GM23338 (cell line): ENCODE measurements around the gene NLRC5. TPM values are rescaled to one million over a fixed set of nuclear protein-coding genes. Genes with fewer than 3 reads are reported as not detected.

Source experiments
- ATAC-seq: fragments of 200-7000 bp; cut with Tn5 transposase; 3 replicates; pipeline ENCODE4 v1.9.1; 2020
- DNase-seq: peaks from one replicate; pipeline ENCODE4 v3.0.0-alpha.2; 2015; ENCODE audit warnings: low spot score
- H2AFZ ChIP-seq: fragments of 200-600 bp; sonication (generic); 2 replicates; pipeline ENCODE4 v1.8.0; 2016; ENCODE audit warnings: antibody characterized with exemption, mild to moderate bottlenecking, moderate library complexity
- H3F3A ChIP-seq: fragments of 200-600 bp; sonication (generic); replicated peaks from 2 replicates; pipeline ENCODE4 v1.8.0; 2017; ENCODE audit warnings: antibody characterized with exemption, mixed run types, low read depth
- H3K27ac ChIP-seq: fragments of 200-600 bp; sonication (generic); 2 replicates; pipeline ENCODE4 v1.6.1; 2016; ENCODE audit warnings: low read depth
- H3K27me3 ChIP-seq: fragments of 200-600 bp; sonication (generic); 2 replicates; pipeline ENCODE4 v1.8.0; 2016; ENCODE audit warnings: mild to moderate bottlenecking, mixed run types, moderate library complexity; ENCODE audit not compliant: insufficient read depth
- H3K36me3 ChIP-seq: fragments of 200-600 bp; sonication (generic); 2 replicates; pipeline ENCODE4 v1.8.0; 2016; ENCODE audit warnings: mild to moderate bottlenecking; ENCODE audit not compliant: insufficient read depth
- H3K4me1 ChIP-seq: fragments of 200-600 bp; sonication (generic); 2 replicates; pipeline ENCODE4 v1.8.0; 2016; ENCODE audit warnings: mild to moderate bottlenecking, moderate library complexity; ENCODE audit not compliant: insufficient read depth
- H3K4me2 ChIP-seq: fragments of 200-600 bp; sonication (generic); 2 replicates; pipeline ENCODE4 v1.7.1; 2017; ENCODE audit warnings: mixed run types
- H3K4me3 ChIP-seq: fragments of 200-600 bp; sonication (generic); 2 replicates; pipeline ENCODE4 v1.6.1; 2016; ENCODE audit warnings: mixed run types
- H3K79me2 ChIP-seq: fragments of 200-600 bp; sonication (generic); replicated peaks from 2 replicates; pipeline ENCODE4 v1.8.0; 2017; ENCODE audit warnings: mild to moderate bottlenecking; ENCODE audit not compliant: insufficient read depth
- H3K9me2 ChIP-seq: fragments of 200-600 bp; sonication (generic); 2 replicates; pipeline ENCODE4 v1.8.0; 2017; ENCODE audit not compliant: insufficient read depth
- H4K20me1 ChIP-seq: fragments of 200-600 bp; sonication (generic); replicated peaks from 2 replicates; pipeline ENCODE4 v1.8.0; 2017; ENCODE audit warnings: mild to moderate bottlenecking; ENCODE audit not compliant: insufficient read depth
- H3K27ac Mint-ChIP-seq: 2 replicates; pipeline ENCODE4 v1.8.0; 2020; ENCODE audit warnings: inconsistent platforms, mild to moderate bottlenecking, moderate library complexity, mixed read lengths
- H3K27me3 Mint-ChIP-seq: 3 replicates; pipeline ENCODE4 v1.8.0; 2022; ENCODE audit warnings: low read depth, mild to moderate bottlenecking, moderate library complexity, mixed read lengths, inconsistent platforms; ENCODE audit not compliant: insufficient read depth, poor library complexity
- H3K36me3 Mint-ChIP-seq: 3 replicates; pipeline ENCODE4 v1.8.0; 2021; ENCODE audit warnings: low read depth, mild to moderate bottlenecking, inconsistent platforms, moderate library complexity, mixed read lengths
- H3K4me1 Mint-ChIP-seq: 3 replicates; pipeline ENCODE4 v1.8.0; 2020; ENCODE audit warnings: mild to moderate bottlenecking, inconsistent platforms, mixed read lengths
- H3K4me3 Mint-ChIP-seq: 3 replicates; pipeline ENCODE4 v1.8.0; 2021; ENCODE audit warnings: moderate library complexity, mild to moderate bottlenecking, inconsistent platforms, mixed read lengths
- H3K9me3 Mint-ChIP-seq: 3 replicates; pipeline ENCODE4 v1.8.0; 2020; ENCODE audit warnings: moderate library complexity, mild to moderate bottlenecking, inconsistent platforms, mixed read lengths
- CREB1 ChIP-seq: fragments of 250-450 bp; sonication (Bioruptor Pico); IDR thresholded peaks from 2 replicates; pipeline ENCODE4 v1.5.0; 2020; ENCODE audit warnings: low read depth, mild to moderate bottlenecking, moderate library complexity
- NANOG ChIP-seq: IDR thresholded peaks from 2 replicates; pipeline ENCODE4 v1.6.1; 2016; ENCODE audit warnings: antibody characterized with exemption, borderline replicate concordance
- REST ChIP-seq: IDR thresholded peaks from one replicate; pipeline ENCODE4 v1.6.1; 2018; ENCODE audit warnings: antibody characterized with exemption; ENCODE audit not compliant: unreplicated experiment
- ZNF462 ChIP-seq: fragments of 250-450 bp; sonication (Bioruptor Pico); IDR thresholded peaks from 2 replicates; pipeline ENCODE4 v1.5.0; 2020; ENCODE audit warnings: mild to moderate bottlenecking, moderate library complexity
- polyA plus RNA-seq: library from polyadenylated mRNA; unstranded; fragments of >200 nt; fragmentation: Nextera tagmentation; extraction: Ambion mirVana; gene quantifications from 2 replicates; pipeline ENCODE4 v1.2.1, GENCODE V29; 2016
- total RNA-seq: library from RNA; depleted of rRNA; stranded (reverse); fragments of >200 nt; shearing (Covaris generic); gene quantifications from 2 replicates; pipeline ENCODE4 v1.2.3, GENCODE V29; 2014

The NLRC5 gene
- total and polyA plus RNA-seq, 2 experiments from 2014 or later = 2.3 to 3.9 TPM

GRCh38 chr16:57036315-57036714, 47.0 kb downstream of the NLRC5 start:
- Histone ChIP-seq H3K4me2 (no peak overlapping the region), H3K27ac (no peak overlapping the region), H3K27me3 (no peaks in the 10 kb centered on the region), H3K4me3 (no peak overlapping the region), H3K4me1 (no peaks in the 10 kb centered on the region), H3K9me2 (no peaks in the 10 kb centered on the region), H3K79me2 (no peaks in the 10 kb centered on the region), H2AFZ (no peak overlapping the region), H4K20me1 (no peaks in the 10 kb centered on the region), H3K36me3 (no peaks in the 10 kb centered on the region), H3F3A (no peaks in the 10 kb centered on the region)
- H3K36me3 Mint-ChIP-seq = peaks cover 5% of the 10 kb centered on the region; the same call in 2 of the 3 replicates
- H3K4me3 Mint-ChIP-seq = no peak overlapping the region
- peaks cover 5% of the 10 kb centered on the region; the same call in 1 of the 3 replicates for H3K9me3 Mint-ChIP-seq
- no peak for DNase-seq
- TF ChIP-seq REST (no peak), NANOG (no peak), CREB1 (CRISPR knock-in tag) (no peak), ZNF462 (CRISPR knock-in tag) (no peak)
- H3K4me1 Mint-ChIP-seq = peaks cover 4% of the 10 kb centered on the region; the same call in 1 of the 3 replicates
- H3K27ac Mint-ChIP-seq = no peak overlapping the region
- peaks cover 6% of the 10 kb centered on the region for H3K27me3 Mint-ChIP-seq
- no peak for ATAC-seq
